NK-92 (cell line): Measurements from ENCODE around the gene LRRC3.

Experiments
- DNase-seq: peaks from one replicate; lab custom pipeline; 2025; ENCODE audit not compliant: unreplicated experiment; lab: John Stamatoyannopoulos, UW

Gene LRRC3

DNA sequence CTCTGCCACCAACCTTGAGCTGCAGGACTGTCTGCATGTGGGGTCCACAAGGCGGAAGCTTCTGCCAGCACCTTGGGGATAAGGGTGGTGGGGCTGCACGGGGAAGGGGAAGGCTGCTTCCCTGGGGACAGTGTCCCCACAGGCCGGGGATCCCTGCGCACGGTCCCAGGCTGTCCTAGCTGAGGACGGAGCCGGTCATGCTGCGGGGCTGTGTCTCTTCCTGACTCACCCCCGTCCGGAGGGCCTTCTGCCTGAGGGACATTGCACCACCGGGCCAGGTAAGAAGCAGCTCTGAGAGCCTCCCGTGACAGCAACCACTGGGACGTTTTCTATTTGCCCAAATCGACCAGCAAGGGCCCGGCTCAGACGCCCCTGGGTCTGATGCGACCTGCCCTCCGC lies 54.8 kb downstream of the LRRC3 start:
- no peak for DNase-seq

DNA sequence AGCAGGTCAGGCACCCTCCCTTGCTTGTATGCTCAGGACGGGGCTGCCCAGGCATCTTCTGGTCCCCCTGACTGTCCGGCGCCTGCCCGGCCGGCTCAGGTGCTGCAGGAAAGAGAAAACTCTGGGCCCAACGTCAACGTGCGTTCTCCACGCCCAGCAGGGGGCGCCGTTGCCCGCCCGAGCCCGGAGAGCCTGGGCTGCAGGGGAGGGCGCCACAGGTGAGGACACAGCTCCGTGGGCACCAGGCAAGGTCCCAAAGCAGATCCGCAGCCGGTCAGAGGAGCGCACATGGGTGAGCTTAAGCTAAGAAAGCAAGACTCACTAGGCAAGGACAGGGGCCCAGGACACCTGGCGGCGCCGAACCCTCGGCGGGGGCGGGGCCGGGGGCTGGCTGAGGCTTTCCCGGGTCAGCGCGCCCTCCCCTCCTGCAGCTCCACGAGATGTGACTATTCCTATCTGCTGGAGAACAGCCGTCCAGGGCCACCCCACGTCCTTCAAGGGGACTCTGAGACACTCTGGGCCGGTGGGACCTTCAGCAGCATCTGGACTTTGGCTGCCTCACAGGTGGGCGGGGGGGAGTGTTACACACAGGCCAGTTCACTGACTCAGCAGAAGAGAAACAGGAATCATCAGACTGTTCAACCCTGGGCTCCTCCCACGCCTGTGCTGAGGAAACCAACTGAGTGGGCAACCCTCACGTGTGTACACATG lies 55.4 kb downstream of the LRRC3 start:
- no peak for DNase-seq

DNA sequence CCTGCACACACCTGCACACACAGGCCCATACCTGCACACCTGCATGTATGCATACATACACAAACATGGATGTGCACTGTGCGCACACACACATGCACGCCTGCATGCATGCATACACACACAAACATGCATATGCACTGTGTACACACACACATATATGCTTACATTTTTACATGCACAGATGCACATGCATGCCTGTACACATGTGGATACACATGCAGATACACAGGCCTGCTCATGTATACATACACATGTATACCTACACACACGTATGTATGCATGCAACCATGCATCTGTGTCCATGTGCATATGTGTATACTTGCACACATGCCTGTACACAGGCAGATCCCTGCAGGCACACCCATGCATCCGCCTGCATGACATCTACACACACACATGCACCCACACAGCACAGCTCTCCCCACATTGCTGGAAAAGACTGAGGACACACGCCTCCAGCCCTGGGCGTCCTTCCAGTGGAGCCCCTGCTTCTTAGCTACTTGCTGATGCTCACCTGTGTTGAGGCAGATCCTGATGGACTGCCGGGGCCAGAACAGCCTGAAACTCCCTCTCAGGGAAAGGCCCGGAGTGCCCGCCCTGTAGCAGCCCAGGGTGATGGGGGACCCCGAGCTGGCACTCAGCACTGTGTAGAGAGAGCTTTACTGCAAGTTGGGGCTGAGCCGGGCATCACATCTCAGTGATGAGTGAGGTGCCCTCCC lies 56.1 kb downstream of the LRRC3 start:
- no peak for DNase-seq
